Measurements from ENCODE around the gene SLC26A1.
"Not testable (repeated sequence)": the region's sequence is repeated elsewhere in the genome, so short reads cannot be mapped to it uniquely, and the experiment has no call there.

The SLC26A1 gene

DNA sequence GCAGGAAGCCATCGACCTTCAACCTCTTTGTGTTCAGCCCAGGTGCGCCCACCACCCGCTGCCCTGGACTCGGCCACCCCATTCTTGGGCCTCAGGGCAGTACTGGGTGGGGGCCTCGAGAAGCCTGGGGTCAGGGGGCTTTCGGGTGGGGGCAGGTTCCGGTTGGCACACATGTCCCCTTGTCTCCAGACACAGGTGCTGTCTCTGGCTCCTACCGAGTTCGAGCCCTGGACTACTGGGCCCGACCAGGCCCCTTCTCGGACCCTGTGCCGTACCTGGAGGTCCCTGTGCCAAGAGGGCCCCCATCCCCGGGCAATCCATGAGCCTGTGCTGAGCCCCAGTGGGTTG, 10.8 kb upstream of the SLC26A1 start:
- Histone ChIP-seq H3K9ac (ENCODE audit: low read depth in 1 of 2, low read length in 2 of 2) (no peak overlapping the region), H3K27me3 (ENCODE audit: control insufficient read depth in 1 of 2, insufficient read depth in 2 of 2, low read length in 2 of 2) (peaks cover 61 to 76% of the 10 kb centered on the region in 2 donors)

DNA sequence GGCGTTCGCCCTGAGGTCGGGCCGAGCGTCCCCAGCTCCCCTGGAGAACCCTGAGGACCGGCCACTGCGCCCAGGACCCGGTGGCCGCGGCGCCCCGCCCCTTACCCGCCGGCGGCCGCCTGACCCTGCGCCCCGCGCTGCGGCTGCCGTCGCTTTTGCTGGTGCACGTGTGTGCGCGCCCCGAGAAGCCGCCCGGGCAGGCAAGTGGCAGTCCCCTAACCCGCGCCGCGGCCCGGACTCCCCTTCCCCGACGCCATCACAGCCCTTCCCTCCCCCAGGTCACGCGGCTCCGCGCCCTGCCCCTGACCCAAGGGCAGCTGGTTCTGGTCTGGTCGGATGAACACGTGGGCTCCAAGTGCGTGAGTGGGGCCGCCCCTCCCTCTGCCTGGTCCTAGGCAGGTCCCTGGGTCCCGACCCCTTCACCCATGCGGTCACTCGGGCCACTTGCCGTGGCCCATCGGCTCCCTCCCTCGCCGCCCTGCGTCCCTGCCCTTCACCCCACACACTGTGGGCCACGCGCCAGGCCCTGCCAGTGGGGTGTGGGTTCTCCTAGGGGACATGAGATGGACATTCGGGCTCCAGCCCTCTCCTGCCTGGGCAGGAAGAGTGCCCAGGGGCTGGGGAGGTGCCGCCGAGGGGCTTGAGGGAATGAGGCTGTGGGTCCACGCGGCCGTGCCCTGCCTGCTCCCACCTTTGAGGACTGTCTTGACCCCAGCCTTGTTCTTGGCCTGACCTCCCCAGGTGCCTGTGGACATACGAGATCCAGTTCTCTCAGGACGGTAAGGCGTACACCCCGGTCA, 10.3 kb upstream of the SLC26A1 start:
- H3K4me3 ChIP-seq (ENCODE audit: low read depth in 1 of 2, low read length in 2 of 2): no peak overlapping the region
- peaks cover 0 to 7% of the 10 kb centered on the region in 2 donors for H3K4me1 ChIP-seq (ENCODE audit: control insufficient read depth in 1 of 2, insufficient read depth in 2 of 2, low read length in 2 of 2)
- H3K9me3 ChIP-seq (ENCODE audit: control insufficient read depth in 1 of 2, low read length in 2 of 2): no peaks in the 10 kb centered on the region
- no peak overlapping the region for H3K27ac ChIP-seq (ENCODE audit: low read depth, low read length)
- no peaks in the 10 kb centered on the region for H3K36me3 ChIP-seq (ENCODE audit: control insufficient read depth in 1 of 2, insufficient read depth in 2 of 2, low read length in 2 of 2)
- H3K9ac ChIP-seq (ENCODE audit: low read depth in 1 of 2, low read length in 2 of 2): no peak overlapping the region
- peaks cover 60 to 76% of the 10 kb centered on the region in 2 donors for H3K27me3 ChIP-seq (ENCODE audit: control insufficient read depth in 1 of 2, insufficient read depth in 2 of 2, low read length in 2 of 2)

More for the DNA sequence above, 10.8 kb upstream of the SLC26A1 start:
- no peak overlapping the region for H3K27ac ChIP-seq (ENCODE audit: low read depth, low read length)
- H3K36me3 ChIP-seq (ENCODE audit: control insufficient read depth in 1 of 2, insufficient read depth in 2 of 2, low read length in 2 of 2): no peaks in the 10 kb centered on the region
- H3K9me3 ChIP-seq (ENCODE audit: control insufficient read depth in 1 of 2, low read length in 2 of 2): no peaks in the 10 kb centered on the region
- H3K4me3 ChIP-seq (ENCODE audit: low read depth in 1 of 2, low read length in 2 of 2): no peak overlapping the region
- peaks cover 4 to 10% of the 10 kb centered on the region in 2 donors for H3K4me1 ChIP-seq (ENCODE audit: control insufficient read depth in 1 of 2, insufficient read depth in 2 of 2, low read length in 2 of 2)

DNA sequence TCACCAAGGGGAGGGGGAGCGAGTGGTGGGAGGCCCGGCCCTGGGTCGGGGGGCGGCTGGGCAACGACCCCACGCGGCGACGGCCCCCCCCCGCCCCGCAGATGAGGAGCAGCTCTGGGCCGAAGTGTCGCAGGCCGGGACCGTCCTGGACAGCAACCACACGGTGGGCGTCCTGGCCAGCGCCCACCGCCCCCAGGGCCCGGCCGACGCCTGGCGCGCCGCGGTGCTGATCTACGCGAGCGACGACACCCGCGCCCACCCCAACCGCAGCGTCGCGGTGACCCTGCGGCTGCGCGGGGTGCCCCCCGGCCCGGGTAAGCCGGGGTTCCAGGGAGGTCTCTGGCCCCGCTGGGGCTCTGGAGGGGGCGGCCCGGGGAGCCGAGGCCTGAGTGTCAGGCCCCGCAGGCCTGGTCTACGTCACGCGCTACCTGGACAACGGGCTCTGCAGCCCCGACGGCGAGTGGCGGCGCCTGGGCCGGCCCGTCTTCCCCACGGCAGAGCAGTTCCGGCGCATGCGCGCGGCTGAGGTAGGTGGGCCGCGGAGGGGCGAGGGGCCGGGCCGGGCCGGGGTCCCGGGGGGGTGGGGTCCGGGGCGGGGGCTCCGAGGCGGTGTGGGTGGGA, 9.5 kb upstream of the SLC26A1 start:
- Histone ChIP-seq H3K27me3 (ENCODE audit: control insufficient read depth in 1 of 2, insufficient read depth in 2 of 2, low read length in 2 of 2) (peaks cover 61 to 79% of the 10 kb centered on the region in 2 donors), H3K4me1 (ENCODE audit: control insufficient read depth in 1 of 2, insufficient read depth in 2 of 2, low read length in 2 of 2) (peaks cover 4 to 13% of the 10 kb centered on the region in 2 donors), H3K4me3 (ENCODE audit: low read depth in 1 of 2, low read length in 2 of 2) (no peak overlapping the region), H3K27ac (ENCODE audit: low read depth, low read length) (no peak overlapping the region), H3K9ac (ENCODE audit: low read depth in 1 of 2, low read length in 2 of 2) (no peak overlapping the region), H3K36me3 (ENCODE audit: control insufficient read depth in 1 of 2, insufficient read depth in 2 of 2, low read length in 2 of 2) (no peaks in the 10 kb centered on the region), H3K9me3 (ENCODE audit: control insufficient read depth in 1 of 2, low read length in 2 of 2) (no peaks in the 10 kb centered on the region)

DNA sequence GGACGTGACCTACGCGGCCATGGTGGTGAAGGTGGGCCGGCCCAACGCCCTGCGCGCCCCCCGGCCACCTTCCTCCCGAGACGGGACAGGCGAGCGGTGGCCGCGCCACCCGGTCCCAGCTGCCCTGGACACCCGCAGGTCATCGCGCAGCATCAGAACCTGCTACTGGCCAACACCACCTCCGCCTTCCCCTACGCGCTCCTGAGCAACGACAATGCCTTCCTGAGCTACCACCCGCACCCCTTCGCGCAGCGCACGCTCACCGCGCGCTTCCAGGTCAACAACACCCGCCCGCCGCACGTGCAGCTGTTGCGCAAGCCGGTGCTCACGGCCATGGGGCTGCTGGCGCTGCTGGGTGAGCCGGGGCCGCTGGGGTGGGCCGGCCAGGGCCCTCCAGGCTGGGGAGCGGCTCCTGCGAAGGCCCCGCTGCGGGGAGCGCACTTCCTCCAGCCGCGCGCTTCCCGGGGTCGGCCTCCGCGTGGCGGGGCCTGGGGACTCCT, 9.0 kb upstream of the SLC26A1 start:
- Histone ChIP-seq H3K27ac (ENCODE audit: low read depth, low read length) (no peak overlapping the region), H3K4me1 (ENCODE audit: control insufficient read depth in 1 of 2, insufficient read depth in 2 of 2, low read length in 2 of 2) (peaks cover 4 to 13% of the 10 kb centered on the region in 2 donors), H3K27me3 (ENCODE audit: control insufficient read depth in 1 of 2, insufficient read depth in 2 of 2, low read length in 2 of 2) (peaks cover 59 to 77% of the 10 kb centered on the region in 2 donors), H3K9me3 (ENCODE audit: control insufficient read depth in 1 of 2, low read length in 2 of 2) (no peaks in the 10 kb centered on the region), H3K9ac (ENCODE audit: low read depth in 1 of 2, low read length in 2 of 2) (no peak overlapping the region), H3K36me3 (ENCODE audit: control insufficient read depth in 1 of 2, insufficient read depth in 2 of 2, low read length in 2 of 2) (no peaks in the 10 kb centered on the region), H3K4me3 (ENCODE audit: low read depth in 1 of 2, low read length in 2 of 2) (no peak overlapping the region)

DNA sequence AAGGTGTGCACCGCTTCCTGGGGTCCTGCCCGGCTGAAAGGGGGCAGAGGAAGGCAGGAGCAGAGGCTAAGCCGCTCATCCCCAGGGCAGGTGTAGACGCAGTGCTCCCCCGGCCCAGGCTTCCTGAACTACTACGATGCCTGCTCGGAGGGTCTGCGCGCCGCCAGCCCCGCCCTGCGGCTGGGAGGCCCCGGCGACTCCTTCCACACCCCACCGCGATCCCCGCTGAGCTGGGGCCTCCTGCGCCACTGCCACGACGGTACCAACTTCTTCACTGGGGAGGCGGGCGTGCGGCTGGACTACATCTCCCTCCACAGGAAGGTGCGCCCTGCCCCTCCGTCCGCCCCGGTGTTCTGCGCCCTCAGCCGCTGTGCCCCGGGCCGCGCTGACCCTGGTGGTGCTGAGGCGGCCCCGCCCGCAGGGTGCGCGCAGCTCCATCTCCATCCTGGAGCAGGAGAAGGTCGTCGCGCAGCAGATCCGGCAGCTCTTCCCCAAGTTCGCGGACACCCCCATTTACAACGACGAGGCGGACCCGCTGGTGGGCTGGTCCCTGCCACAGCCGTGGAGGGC, 8.4 kb upstream of the SLC26A1 start:
- Histone ChIP-seq H3K9me3 (ENCODE audit: control insufficient read depth in 1 of 2, low read length in 2 of 2) (no peaks in the 10 kb centered on the region), H3K9ac (ENCODE audit: low read depth in 1 of 2, low read length in 2 of 2) (no peak overlapping the region), H3K27ac (ENCODE audit: low read depth, low read length) (no peak overlapping the region), H3K4me3 (ENCODE audit: low read depth in 1 of 2, low read length in 2 of 2) (no peak overlapping the region), H3K36me3 (ENCODE audit: control insufficient read depth in 1 of 2, insufficient read depth in 2 of 2, low read length in 2 of 2) (no peaks in the 10 kb centered on the region), H3K4me1 (ENCODE audit: control insufficient read depth in 1 of 2, insufficient read depth in 2 of 2, low read length in 2 of 2) (peaks cover 4 to 13% of the 10 kb centered on the region in 2 donors), H3K27me3 (ENCODE audit: control insufficient read depth in 1 of 2, insufficient read depth in 2 of 2, low read length in 2 of 2) (peaks cover 54 to 76% of the 10 kb centered on the region in 2 donors)

DNA sequence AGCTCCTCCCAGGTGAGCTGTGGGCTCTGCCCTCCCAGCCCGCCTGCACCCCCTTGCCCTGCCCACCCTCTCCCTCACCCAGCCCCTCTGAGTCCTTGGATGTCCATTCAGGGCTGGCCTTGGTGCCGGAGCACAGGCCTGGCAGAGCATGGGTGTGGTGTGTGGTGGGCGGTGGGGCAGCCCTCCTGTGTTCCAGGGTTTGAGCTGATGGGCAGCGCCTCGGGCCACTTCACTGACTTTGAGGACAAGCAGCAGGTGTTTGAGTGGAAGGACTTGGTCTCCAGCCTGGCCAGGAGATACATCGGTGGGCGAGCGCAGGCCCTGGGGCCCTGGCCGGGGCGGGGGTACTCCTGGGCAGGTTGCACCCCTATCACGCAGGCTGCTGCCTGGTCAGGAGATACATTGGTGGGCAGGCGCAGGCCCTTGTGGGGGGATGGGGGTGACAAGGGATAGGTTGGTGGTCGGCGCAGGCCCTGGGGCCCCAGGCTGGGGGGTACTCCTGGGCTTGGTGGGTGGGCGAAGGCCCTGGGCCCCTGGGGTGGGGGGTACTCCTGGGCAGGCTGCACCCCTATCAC, 7.6 kb upstream of the SLC26A1 start:
- Histone ChIP-seq H3K9me3 (ENCODE audit: control insufficient read depth in 1 of 2, low read length in 2 of 2) (no peaks in the 10 kb centered on the region), H3K27me3 (ENCODE audit: control insufficient read depth in 1 of 2, insufficient read depth in 2 of 2, low read length in 2 of 2) (peaks cover 53 to 80% of the 10 kb centered on the region in 2 donors)

DNA sequence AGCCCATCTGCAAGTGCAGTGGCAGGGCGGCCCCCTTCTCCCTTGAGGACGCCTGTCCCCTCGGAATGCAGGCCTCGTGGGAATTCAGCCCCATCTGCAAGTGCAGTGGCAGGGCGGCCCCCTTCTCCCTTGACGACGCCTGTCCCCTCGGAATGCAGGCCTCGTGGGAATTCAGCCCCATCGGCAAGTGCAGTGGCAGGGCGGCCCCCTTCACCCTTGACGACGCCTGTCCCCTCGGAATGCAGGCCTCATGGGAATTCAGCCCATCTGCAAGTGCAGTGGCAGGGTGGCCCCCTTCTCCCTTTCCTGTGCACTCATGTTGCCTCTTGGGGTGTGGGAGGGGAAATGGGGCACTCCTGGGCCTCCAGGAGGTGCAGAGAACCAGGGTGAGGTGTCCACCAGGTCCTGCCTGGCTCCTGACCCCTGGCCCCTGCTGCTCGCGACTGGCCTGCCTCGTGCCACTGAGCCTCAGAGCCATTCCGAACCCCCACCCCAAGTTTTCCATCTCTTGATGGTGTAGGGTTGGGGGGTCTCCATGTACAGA, 6.8 kb upstream of the SLC26A1 start:
- no peak overlapping the region for H3K9ac ChIP-seq (ENCODE audit: low read depth in 1 of 2, low read length in 2 of 2)
- no peak overlapping the region for H3K27ac ChIP-seq (ENCODE audit: low read depth, low read length)
- H3K9me3 ChIP-seq (ENCODE audit: control insufficient read depth in 1 of 2, low read length in 2 of 2): no peaks in the 10 kb centered on the region
- no peak overlapping the region for H3K4me3 ChIP-seq (ENCODE audit: low read depth in 1 of 2, low read length in 2 of 2)
- no peaks in the 10 kb centered on the region for H3K36me3 ChIP-seq (ENCODE audit: control insufficient read depth in 1 of 2, insufficient read depth in 2 of 2, low read length in 2 of 2)
- H3K27me3 ChIP-seq (ENCODE audit: control insufficient read depth in 1 of 2, insufficient read depth in 2 of 2, low read length in 2 of 2): peaks cover 46 to 73% of the 10 kb centered on the region in 2 donors
- peaks cover 7 to 16% of the 10 kb centered on the region in 2 donors for H3K4me1 ChIP-seq (ENCODE audit: control insufficient read depth in 1 of 2, insufficient read depth in 2 of 2, low read length in 2 of 2)

More for the DNA sequence above, 7.6 kb upstream of the SLC26A1 start:
- Histone ChIP-seq H3K4me3 (ENCODE audit: low read depth in 1 of 2, low read length in 2 of 2) (no peak overlapping the region), H3K27ac (ENCODE audit: low read depth, low read length) (no peak overlapping the region), H3K4me1 (ENCODE audit: control insufficient read depth in 1 of 2, insufficient read depth in 2 of 2, low read length in 2 of 2) (peaks cover 6 to 16% of the 10 kb centered on the region in 2 donors), H3K9ac (ENCODE audit: low read depth in 1 of 2, low read length in 2 of 2) (no peak overlapping the region), H3K36me3 (ENCODE audit: control insufficient read depth in 1 of 2, insufficient read depth in 2 of 2, low read length in 2 of 2) (no peaks in the 10 kb centered on the region)

DNA sequence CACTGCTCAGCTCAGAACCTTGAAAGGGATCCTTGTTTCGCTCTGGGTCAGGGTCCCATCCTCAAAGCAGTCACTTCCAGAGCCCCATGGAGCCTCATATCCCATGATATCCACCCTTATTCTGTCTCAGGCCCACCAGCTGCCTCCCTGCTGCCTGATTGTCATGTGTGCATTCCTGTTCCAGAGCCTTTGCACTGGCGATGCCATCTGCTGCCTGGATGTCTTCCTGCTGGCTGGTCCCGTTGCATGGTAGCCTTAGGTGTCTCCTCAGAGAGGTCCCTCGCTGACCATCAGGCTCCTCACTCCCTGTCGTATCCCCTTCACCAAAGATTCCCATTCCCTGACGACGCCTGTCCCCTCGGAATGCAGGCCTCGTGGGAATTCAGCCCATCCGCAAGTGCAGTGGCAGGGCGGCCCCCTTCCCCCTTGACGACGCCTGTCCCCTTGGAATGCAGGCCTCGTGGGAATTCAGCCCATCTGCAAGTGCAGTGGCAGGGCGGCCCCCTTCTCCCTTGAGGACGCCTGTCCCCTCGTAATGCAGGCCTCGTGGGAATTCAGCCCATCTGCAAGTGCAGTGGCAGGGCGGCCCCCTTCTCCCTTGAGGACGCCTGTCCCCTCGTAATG, 6.1 kb upstream of the SLC26A1 start:
- not testable (repeated sequence) for H3K36me3 ChIP-seq (ENCODE audit: control insufficient read depth in 1 of 2, insufficient read depth in 2 of 2, low read length in 2 of 2); H3K9ac ChIP-seq (ENCODE audit: low read depth in 1 of 2, low read length in 2 of 2); H3K9me3 ChIP-seq (ENCODE audit: control insufficient read depth in 1 of 2, low read length in 2 of 2); H3K27ac ChIP-seq (ENCODE audit: low read depth, low read length); H3K4me3 ChIP-seq (ENCODE audit: low read depth in 1 of 2, low read length in 2 of 2)
- Histone ChIP-seq H3K27me3 (ENCODE audit: control insufficient read depth in 1 of 2, insufficient read depth in 2 of 2, low read length in 2 of 2) (peaks cover 46 to 68% of the 10 kb centered on the region in 2 donors), H3K4me1 (ENCODE audit: control insufficient read depth in 1 of 2, insufficient read depth in 2 of 2, low read length in 2 of 2) (peaks cover 7 to 16% of the 10 kb centered on the region in 2 donors)

DNA sequence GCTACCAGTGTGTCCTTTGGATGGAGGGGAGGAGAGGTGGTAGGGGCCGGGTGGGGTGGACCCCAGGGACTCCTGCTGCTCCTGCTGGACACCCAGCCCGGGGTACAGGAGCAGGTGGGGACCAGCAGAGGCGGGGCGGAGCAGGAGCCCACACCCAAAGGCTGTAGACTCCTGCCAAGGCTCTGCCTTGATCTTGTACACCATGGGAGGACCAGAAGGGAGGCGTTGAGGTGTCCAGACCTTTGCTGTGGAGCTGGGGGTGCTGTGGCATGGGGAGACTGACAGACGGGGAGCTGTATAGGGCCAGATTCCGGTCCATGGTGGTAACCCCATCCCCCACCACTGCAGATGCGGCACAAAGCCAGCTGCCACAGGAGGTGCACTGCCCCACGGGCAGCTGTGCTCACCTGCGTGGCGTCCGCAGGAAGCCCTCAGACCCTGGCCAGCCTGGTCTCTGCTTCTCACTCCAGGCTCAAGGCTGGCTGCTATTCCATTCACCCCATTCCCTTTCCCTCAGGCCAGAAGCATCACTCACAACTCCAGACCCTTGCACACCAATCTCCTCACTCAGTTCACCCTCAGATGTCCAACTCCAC, 5.0 kb upstream of the SLC26A1 start:
- Histone ChIP-seq H3K9ac (ENCODE audit: low read depth in 1 of 2, low read length in 2 of 2) (no peak overlapping the region), H3K27me3 (ENCODE audit: control insufficient read depth in 1 of 2, insufficient read depth in 2 of 2, low read length in 2 of 2) (peaks cover 39 to 57% of the 10 kb centered on the region in 2 donors), H3K4me3 (ENCODE audit: low read depth in 1 of 2, low read length in 2 of 2) (no peak overlapping the region), H3K27ac (ENCODE audit: low read depth, low read length) (no peak overlapping the region), H3K4me1 (ENCODE audit: control insufficient read depth in 1 of 2, insufficient read depth in 2 of 2, low read length in 2 of 2) (peaks cover 7 to 22% of the 10 kb centered on the region in 2 donors), H3K9me3 (ENCODE audit: control insufficient read depth in 1 of 2, low read length in 2 of 2) (no peaks in the 10 kb centered on the region), H3K36me3 (ENCODE audit: control insufficient read depth in 1 of 2, insufficient read depth in 2 of 2, low read length in 2 of 2) (no peaks in the 10 kb centered on the region)

Measured in duodenal mucosa (tissue), 2 donors.